Measurements from ENCODE around the gene CCDC97.

Gene CCDC97

DNA sequence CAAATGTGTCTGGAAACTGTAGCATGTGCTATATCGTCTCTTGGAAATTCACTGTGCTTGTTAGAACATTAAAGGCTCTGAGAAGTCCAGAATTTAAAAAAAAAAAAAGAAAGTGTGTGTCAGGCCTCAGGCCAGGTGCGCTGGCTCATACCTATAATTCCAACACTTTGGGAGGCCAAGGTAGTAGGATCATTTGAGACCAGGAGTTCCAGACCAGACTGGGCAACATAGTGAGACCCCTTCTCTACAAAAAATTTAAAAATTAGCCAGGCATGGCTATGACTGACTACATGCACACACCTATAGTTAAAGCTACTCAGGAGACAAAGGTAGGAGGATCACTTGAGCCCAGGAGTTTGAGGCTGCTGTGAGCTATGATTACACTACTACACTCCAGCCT is 40.9 kb upstream of the CCDC97 start:
- Histone ChIP-seq H2AFZ (ENCODE audit: low read depth, low read length) (no peak overlapping the region), H3K9me3 (ENCODE audit: insufficient read depth, low read length) (no peaks in the 10 kb centered on the region), H3K4me1 (ENCODE audit: low read length) (peaks cover 10% of the 10 kb centered on the region), H3K36me3 (replicated peaks; ENCODE audit: low read depth, low read length) (peaks cover 72% of the 10 kb centered on the region), H4K20me1 (ENCODE audit: insufficient read depth, low read length) (peaks cover 21% of the 10 kb centered on the region), H3K4me2 (ENCODE audit: low read length) (no peak overlapping the region), H3K27ac (ENCODE audit: low read length) (no peak overlapping the region), H3K4me3 (ENCODE audit: low read length) (no peak overlapping the region), H3K79me2 (ENCODE audit: low read length) (peaks cover 84% of the 10 kb centered on the region), H3K27me3 (ENCODE audit: low read depth, low read length) (no peaks in the 10 kb centered on the region), H3K9ac (ENCODE audit: low read length) (no peak overlapping the region)
- TF ChIP-seq EZH2phosphoT487 (IDR thresholded peaks at IDR 0.05; ENCODE audit: low read depth) (no peak), CTCF (IDR thresholded peaks at IDR 0.05; ENCODE audit: low read depth, low read length) (no peak)

GRCh38 chr19:41269571-41269970 is 40.4 kb upstream of the CCDC97 start:
- H4K20me1 ChIP-seq (ENCODE audit: insufficient read depth, low read length): peaks cover 21% of the 10 kb centered on the region
- TF ChIP-seq CTCF (IDR thresholded peaks at IDR 0.05; ENCODE audit: low read depth, low read length): no peak
- no peak for TF ChIP-seq EZH2phosphoT487 (IDR thresholded peaks at IDR 0.05; ENCODE audit: low read depth)

GRCh38 chr19:41273076-41273475 is 36.9 kb upstream of the CCDC97 start:
- no peak overlapping the region for H3K4me2 ChIP-seq (ENCODE audit: low read length)
- no peak overlapping the region for H3K9ac ChIP-seq (ENCODE audit: low read length)
- H3K4me3 ChIP-seq (ENCODE audit: low read length): no peak overlapping the region
- TF ChIP-seq EZH2phosphoT487 (IDR thresholded peaks at IDR 0.05; ENCODE audit: low read depth) (no peak), CTCF (IDR thresholded peaks at IDR 0.05; ENCODE audit: low read depth, low read length) (no peak)
- H3K27me3 ChIP-seq (ENCODE audit: low read depth, low read length): no peaks in the 10 kb centered on the region
- H4K20me1 ChIP-seq (ENCODE audit: insufficient read depth, low read length): peaks cover 3% of the 10 kb centered on the region; the same call in 1 of the 2 replicates
- H3K4me1 ChIP-seq (ENCODE audit: low read length): no peaks in the 10 kb centered on the region
- no peak overlapping the region for H3K27ac ChIP-seq (ENCODE audit: low read length)
- peaks cover 49% of the 10 kb centered on the region for H3K79me2 ChIP-seq (ENCODE audit: low read length)
- H3K36me3 ChIP-seq (replicated peaks; ENCODE audit: low read depth, low read length): peaks cover 82% of the 10 kb centered on the region
- H2AFZ ChIP-seq (ENCODE audit: low read depth, low read length): no peak overlapping the region
- H3K9me3 ChIP-seq (ENCODE audit: insufficient read depth, low read length): no peaks in the 10 kb centered on the region

More at GRCh38 chr19:41269571-41269970, 40.4 kb upstream of the CCDC97 start:
- H3K27me3 ChIP-seq (ENCODE audit: low read depth, low read length): no peaks in the 10 kb centered on the region
- H3K79me2 ChIP-seq (ENCODE audit: low read length): peaks cover 84% of the 10 kb centered on the region
- H3K4me1 ChIP-seq (ENCODE audit: low read length): peaks cover 10% of the 10 kb centered on the region
- H3K36me3 ChIP-seq (replicated peaks; ENCODE audit: low read depth, low read length): peaks cover 77% of the 10 kb centered on the region
- H3K4me2 ChIP-seq (ENCODE audit: low read length): no peak overlapping the region
- H3K9me3 ChIP-seq (ENCODE audit: insufficient read depth, low read length): no peaks in the 10 kb centered on the region
- H3K4me3 ChIP-seq (ENCODE audit: low read length): no peak overlapping the region
- no peak overlapping the region for H3K9ac ChIP-seq (ENCODE audit: low read length)
- H3K27ac ChIP-seq (ENCODE audit: low read length): no peak overlapping the region
- no peak overlapping the region for H2AFZ ChIP-seq (ENCODE audit: low read depth, low read length)

GRCh38 chr19:41274802-41275201 is 35.2 kb upstream of the CCDC97 start:
- H3K4me2 ChIP-seq (ENCODE audit: low read length): no peak overlapping the region
- peaks cover 33% of the 10 kb centered on the region for H3K79me2 ChIP-seq (ENCODE audit: low read length)
- no peaks in the 10 kb centered on the region for H3K27me3 ChIP-seq (ENCODE audit: low read depth, low read length)
- no peak overlapping the region for H3K27ac ChIP-seq (ENCODE audit: low read length)
- no peaks in the 10 kb centered on the region for H3K4me1 ChIP-seq (ENCODE audit: low read length)
- no peak overlapping the region for H2AFZ ChIP-seq (ENCODE audit: low read depth, low read length)
- no peak overlapping the region for H3K4me3 ChIP-seq (ENCODE audit: low read length)
- no peaks in the 10 kb centered on the region for H3K9me3 ChIP-seq (ENCODE audit: insufficient read depth, low read length)
- no peak overlapping the region for H3K9ac ChIP-seq (ENCODE audit: low read length)
- H4K20me1 ChIP-seq (ENCODE audit: insufficient read depth, low read length): no peaks in the 10 kb centered on the region; the same call in 1 of the 2 replicates
- TF ChIP-seq EZH2phosphoT487 (IDR thresholded peaks at IDR 0.05; ENCODE audit: low read depth) (no peak), CTCF (IDR thresholded peaks at IDR 0.05; ENCODE audit: low read depth, low read length) (no peak)
- peaks cover 83% of the 10 kb centered on the region for H3K36me3 ChIP-seq (replicated peaks; ENCODE audit: low read depth, low read length)

Data from OCI-LY3 (cell line).